Measurements from ENCODE around the gene ANG.
"Not testable (repeated sequence)": the region's sequence is repeated elsewhere in the genome, so short reads cannot be mapped to it uniquely, and the experiment has no call there.

ANG gene

DNA sequence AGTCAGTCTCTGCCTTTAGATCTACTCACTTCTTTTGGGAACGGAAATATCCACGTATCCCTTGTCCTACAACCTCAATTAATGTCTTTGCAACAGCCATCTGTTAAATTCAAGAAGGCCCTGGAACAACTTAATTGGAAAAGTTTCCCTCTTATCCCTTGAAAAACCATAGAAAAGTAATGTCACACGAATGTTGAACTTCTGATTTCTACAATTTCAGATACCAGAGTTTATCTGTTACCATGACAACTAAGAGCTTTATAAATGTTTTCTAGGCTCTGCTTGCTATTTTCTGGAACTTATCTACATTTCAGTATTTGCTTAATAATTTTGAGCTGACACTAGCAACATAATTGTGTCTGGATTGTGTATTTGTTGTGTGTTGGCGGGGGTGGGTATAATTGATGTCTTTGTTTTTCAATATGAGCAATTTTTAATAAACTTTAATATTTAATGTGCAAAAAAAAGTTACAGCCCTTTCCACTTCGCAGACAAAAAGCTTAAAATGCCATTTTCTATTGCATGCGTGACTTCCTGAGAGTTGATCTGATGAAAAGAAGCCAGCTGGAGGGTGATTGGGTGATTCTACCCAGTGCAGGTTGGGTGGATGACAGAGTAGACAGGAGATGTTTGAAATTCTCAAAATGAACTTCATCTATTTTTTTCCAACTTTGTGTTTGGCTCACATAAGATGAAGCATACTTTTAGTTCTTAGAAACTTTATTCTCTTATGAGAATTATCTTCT, 45.3 kb downstream of the ANG start:
- TF ChIP-seq, protein P1, sequence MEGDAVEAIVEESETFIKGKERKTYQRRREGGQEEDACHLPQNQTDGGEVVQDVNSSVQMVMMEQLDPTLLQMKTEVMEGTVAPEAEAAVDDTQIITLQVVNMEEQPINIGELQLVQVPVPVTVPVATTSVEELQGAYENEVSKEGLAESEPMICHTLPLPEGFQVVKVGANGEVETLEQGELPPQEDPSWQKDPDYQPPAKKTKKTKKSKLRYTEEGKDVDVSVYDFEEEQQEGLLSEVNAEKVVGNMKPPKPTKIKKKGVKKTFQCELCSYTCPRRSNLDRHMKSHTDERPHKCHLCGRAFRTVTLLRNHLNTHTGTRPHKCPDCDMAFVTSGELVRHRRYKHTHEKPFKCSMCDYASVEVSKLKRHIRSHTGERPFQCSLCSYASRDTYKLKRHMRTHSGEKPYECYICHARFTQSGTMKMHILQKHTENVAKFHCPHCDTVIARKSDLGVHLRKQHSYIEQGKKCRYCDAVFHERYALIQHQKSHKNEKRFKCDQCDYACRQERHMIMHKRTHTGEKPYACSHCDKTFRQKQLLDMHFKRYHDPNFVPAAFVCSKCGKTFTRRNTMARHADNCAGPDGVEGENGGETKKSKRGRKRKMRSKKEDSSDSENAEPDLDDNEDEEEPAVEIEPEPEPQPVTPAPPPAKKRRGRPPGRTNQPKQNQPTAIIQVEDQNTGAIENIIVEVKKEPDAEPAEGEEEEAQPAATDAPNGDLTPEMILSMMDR (IDR thresholded peaks at IDR 0.05; ENCODE audit: low read depth, low read length) = no peak
- no peak for DNase-seq (ENCODE audit: extremely low read depth, low read depth)

- TF ChIP-seq, protein P1 (IDR thresholded peaks at IDR 0.05; ENCODE audit: low read depth, low read length) = no peak
- DNase-seq (ENCODE audit: extremely low read depth, low read depth) = no peak
Observed at GRCh38 chr14:20734430-20734806, 45.9 kb downstream of the ANG start.

DNA sequence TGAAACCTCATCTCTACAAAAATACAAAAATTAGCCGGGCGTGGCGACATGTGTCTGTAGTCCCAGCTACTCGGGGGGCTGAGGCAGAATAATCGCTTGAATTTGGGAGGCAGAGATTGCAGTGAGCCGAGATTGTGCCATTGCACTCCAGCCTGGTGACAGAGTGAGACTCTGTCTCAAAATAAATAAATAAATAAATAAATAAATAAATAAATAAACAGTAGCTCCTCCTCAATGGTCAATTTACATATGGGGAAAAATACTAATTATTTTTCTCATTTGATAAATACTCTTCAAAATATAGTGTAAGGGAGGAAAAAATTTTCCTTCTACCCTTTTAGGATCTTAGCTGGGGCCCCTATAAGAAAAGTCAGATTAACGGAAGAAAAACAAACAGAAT, 49.7 kb downstream of the ANG start:
- DNase-seq (ENCODE audit: extremely low read depth, low read depth) = not testable (repeated sequence)

DNA sequence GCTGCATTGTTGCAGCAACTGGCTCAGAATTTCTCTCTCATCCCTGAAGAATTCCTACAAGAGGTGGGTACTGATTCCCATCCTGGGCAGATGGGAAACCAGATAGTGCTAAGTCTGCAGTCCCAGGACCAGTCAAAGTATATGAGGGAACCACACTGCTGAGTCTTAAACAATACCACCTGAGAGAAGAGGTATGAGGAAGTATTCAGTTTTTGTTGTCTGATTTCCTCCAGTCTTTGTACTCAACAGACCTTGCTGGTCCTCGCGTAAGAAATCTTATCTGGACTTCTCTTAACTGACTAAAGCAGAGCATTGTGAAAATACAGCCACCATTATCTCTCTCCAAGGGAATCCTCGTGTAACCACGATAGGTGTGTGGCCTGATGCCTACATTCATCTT, 53.6 kb downstream of the ANG start:
- TF ChIP-seq, protein P1 (IDR thresholded peaks at IDR 0.05; ENCODE audit: low read depth, low read length) = no peak
- no peak for DNase-seq (ENCODE audit: extremely low read depth, low read depth)

- TF ChIP-seq, protein P1 (IDR thresholded peaks at IDR 0.05; ENCODE audit: low read depth, low read length) = no peak
- DNase-seq (ENCODE audit: extremely low read depth, low read depth) = no peak
Observed at GRCh38 chr14:20743556-20743955, 55.0 kb downstream of the ANG start.
